GM23248 (cell line): ENCODE measurements around the gene MYCBP2.

Experiments used
- EZH2 ChIP-seq: fragments of 200-600 bp; sonication (generic); IDR thresholded peaks from 2 replicates; pipeline ENCODE4 v1.6.1; 2018; ENCODE audit warnings: antibody characterized with exemption, mild to moderate bottlenecking; ENCODE audit not compliant: insufficient read depth, poor library complexity, severe bottlenecking
- EZH2phosphoT487 ChIP-seq: fragments of 200-600 bp; sonication (generic); IDR thresholded peaks from 2 replicates; pipeline ENCODE4 v1.6.1; 2018; ENCODE audit warnings: antibody characterized with exemption, moderate library complexity, mild to moderate bottlenecking, low read depth; ENCODE audit not compliant: insufficient read depth

DNA sequence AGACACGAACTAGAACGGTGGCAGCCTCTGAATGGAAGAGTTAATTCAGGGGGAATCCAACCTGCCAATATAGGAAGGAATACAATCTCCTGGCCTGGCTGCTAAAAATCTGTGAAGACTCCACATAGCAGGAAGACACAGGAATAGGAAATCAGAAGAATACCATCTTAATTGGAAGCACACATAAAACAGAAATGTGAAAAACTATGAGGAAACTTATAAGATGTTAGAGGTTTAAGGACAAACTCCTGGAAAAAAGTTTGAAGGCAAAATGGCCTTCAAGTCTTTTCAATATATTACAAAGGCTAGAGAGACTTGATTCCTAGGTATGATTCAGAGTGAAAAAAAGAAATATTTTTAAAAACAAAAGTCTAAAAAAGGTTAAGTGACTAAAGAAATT is 221.8 kb downstream of the MYCBP2 start:
- TF ChIP-seq EZH2phosphoT487 (no peak), EZH2 (no peak)
